Choroid plexus epithelial cell (primary cell): ENCODE results near the gene CHMP4B.

Experiments used
- DNase-seq: peaks from one replicate; pipeline ENCODE4 v3.0.0-alpha.2; 2010; ENCODE audit warnings: low read depth
- H3K4me3 ChIP-seq: 2 replicates; pipeline ENCODE4 v1.5.1; 2011; ENCODE audit warnings: low read depth, mild to moderate bottlenecking, control low read depth, low read length, moderate library complexity
- TF ChIP-seq, protein P1 (sequence below): conservative IDR thresholded peaks from 2 replicates; pipeline ENCODE4 v1.5.1; 2011; ENCODE audit warnings: low read depth, mild to moderate bottlenecking, control low read depth, inconsistent platforms, low read length, moderate library complexity

Gene CHMP4B

GRCh38 chr20:33837096-33837830 lies 26.1 kb downstream of the CHMP4B start:
- DNase-seq = no peak
- H3K4me3 ChIP-seq = no peak overlapping the region
- TF ChIP-seq, protein P1, sequence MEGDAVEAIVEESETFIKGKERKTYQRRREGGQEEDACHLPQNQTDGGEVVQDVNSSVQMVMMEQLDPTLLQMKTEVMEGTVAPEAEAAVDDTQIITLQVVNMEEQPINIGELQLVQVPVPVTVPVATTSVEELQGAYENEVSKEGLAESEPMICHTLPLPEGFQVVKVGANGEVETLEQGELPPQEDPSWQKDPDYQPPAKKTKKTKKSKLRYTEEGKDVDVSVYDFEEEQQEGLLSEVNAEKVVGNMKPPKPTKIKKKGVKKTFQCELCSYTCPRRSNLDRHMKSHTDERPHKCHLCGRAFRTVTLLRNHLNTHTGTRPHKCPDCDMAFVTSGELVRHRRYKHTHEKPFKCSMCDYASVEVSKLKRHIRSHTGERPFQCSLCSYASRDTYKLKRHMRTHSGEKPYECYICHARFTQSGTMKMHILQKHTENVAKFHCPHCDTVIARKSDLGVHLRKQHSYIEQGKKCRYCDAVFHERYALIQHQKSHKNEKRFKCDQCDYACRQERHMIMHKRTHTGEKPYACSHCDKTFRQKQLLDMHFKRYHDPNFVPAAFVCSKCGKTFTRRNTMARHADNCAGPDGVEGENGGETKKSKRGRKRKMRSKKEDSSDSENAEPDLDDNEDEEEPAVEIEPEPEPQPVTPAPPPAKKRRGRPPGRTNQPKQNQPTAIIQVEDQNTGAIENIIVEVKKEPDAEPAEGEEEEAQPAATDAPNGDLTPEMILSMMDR = no peak

DNA sequence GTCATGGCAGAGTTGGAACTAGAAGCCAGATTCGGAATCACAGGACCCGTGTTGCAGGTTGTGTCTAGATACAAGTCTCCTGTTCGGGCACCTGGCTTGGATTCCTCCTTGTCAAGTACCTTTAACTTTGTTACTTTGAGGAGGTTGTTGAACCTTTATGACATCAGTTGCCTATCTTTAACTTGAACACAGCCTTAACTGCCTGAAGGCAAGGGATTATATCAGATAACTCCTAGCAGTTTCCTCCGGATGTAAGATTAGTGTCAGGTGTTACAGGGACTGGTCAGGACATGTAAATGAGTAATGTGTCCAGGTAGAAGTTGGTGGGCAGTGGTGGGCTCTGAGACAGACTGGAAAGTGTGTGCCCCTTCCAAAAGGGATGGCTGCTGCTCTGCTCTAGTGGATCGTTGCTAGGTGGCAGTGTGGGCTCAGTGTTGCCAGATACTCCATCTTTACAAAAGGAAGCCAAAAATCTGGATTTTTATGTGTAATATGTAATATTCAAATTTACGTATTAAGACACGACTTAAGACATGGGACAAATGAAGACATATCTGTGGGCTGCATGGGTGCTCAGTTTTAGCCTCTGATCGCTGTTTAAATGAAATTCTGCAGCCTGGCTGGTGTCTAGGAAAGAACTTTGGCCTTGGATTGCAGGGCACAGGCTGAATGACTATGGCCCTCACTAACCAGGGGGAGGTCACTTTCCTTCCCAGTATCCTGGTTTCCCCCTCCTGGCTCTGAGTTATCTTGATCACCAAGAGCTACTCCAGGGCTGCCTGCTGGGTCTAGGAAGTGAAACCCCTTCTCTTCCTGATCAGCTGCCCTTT lies 27.1 kb downstream of the CHMP4B start:
- no peak overlapping the region for H3K4me3 ChIP-seq
- TF ChIP-seq, protein P1 = peak; percentile 30
- no peak for DNase-seq

DNA sequence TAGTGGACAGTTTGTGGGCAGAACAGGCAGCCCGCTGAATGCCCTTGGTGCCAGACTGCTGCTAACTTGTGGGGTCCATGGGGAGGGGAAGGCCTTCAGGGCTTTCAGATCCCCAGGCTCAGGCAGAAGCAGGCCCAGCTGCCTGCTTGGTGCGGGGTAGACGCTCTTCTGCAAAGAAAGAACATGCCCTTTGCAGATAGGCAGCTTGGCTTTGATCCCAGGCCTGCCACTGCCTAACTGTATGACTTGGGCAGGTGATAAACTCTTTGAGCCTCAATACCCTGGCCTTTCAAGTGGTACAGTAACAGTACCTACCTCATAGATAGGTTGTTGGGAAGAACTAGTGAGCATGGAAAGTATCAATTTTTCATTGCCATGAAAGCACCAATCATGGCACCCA lies 28.4 kb downstream of the CHMP4B start:
- DNase-seq = no peak
- no peak overlapping the region for H3K4me3 ChIP-seq
- TF ChIP-seq, protein P1 = no peak

DNA sequence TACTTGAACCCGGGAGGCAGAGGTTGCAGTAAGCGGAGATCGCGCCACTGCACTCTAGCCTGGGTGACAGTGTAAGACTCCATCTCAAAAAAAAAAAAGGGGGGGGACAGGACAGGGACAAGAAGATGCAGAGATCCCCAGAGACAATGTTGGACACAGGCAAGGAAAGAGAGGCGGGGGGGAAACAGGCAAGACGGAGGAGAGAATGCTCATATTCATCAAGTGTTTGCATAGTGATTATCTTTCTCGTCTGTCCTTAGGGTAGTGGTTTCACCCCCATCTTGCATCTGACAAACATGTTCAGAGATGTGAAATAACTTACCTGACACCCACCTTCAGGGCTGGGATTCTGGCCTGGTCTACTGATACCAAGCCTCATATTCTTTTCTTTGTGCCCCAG lies 29.0 kb downstream of the CHMP4B start:
- TF ChIP-seq, protein P1 = no peak
- H3K4me3 ChIP-seq = no peak overlapping the region
- DNase-seq = no peak

- DNase-seq = no peak
- H3K4me3 ChIP-seq = no peak overlapping the region
- TF ChIP-seq, protein P1 = no peak
These were observed 29.7 kb downstream of the CHMP4B start for GRCh38 chr20:33840759-33841435.

DNA sequence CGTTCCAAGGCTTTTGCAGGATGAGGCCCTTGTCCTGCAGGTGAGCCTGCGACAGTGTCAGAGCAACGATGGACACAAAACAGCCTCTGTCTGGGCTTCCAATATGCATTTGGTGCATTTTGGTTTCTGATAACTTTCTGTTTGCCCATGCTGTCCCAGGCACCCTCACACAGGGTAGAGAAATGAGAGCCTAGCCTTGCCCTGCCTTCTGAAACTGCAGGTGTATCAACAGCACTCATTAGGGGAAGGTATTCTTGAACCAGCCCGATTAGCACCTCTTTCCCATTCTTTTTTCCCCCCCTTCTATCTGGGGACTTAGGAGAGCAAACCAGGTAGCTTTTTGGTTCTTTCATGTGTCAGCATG lies 30.3 kb downstream of the CHMP4B start:
- H3K4me3 ChIP-seq = no peak overlapping the region
- TF ChIP-seq, protein P1 = no peak
- DNase-seq = no peak
